Mesothelial cell of epicardium (in vitro differentiated cells): Measurements from ENCODE around the gene TGFBR3. TPM values are rescaled to one million over a fixed set of nuclear protein-coding genes. Genes with fewer than 3 reads are reported as not detected.
"Not testable (repeated sequence)": the region's sequence is repeated elsewhere in the genome, so short reads cannot be mapped to it uniquely, and the experiment has no call there.

Source experiments
- DNase-seq, 2 experiments: peaks; one replicate each; pipeline ENCODE4 v3.0.0; 2021; ENCODE audit warnings: low spot score in 2 of 2; ENCODE audit not compliant: unreplicated experiment in 2 of 2
- H3K27ac Mint-ChIP-seq: 2 replicates; pipeline ENCODE4 v1.8.0; 2021; ENCODE audit warnings: mixed read lengths
- H3K27me3 Mint-ChIP-seq: 2 replicates; pipeline ENCODE4 v1.8.0; 2021; ENCODE audit warnings: low read depth, mixed read lengths
- H3K36me3 Mint-ChIP-seq: 2 replicates; pipeline ENCODE4 v1.8.0; 2021; ENCODE audit warnings: mixed read lengths
- H3K4me1 Mint-ChIP-seq: 2 replicates; pipeline ENCODE4 v1.8.0; 2021; ENCODE audit warnings: mixed read lengths
- H3K4me3 Mint-ChIP-seq: 2 replicates; pipeline ENCODE4 v1.8.0; 2021; ENCODE audit warnings: mild to moderate bottlenecking, moderate library complexity, mixed read lengths
- H3K9me3 Mint-ChIP-seq: 2 replicates; pipeline ENCODE4 v1.8.0; 2021; ENCODE audit warnings: mixed read lengths
- CTCF ChIP-seq: fragments of 200-600 bp; sonication (generic); IDR thresholded peaks from one replicate; pipeline ENCODE4 v1.5.0; 2021; ENCODE audit warnings: antibody characterized with exemption; ENCODE audit not compliant: unreplicated experiment
- total RNA-seq: library from RNA; stranded (reverse); gene quantifications from 3 replicates; pipeline ENCODE4 v1.2.1, GENCODE V29; 2021

Gene TGFBR3
- total RNA-seq, 1 donor from 2014 or later, result 20.7 TPM

GRCh38 chr1:91854852-91855534 lies 31.0 kb downstream of the TGFBR3 start:
- Mint-ChIP-seq H3K4me3 (no peak overlapping the region), H3K27ac (no peak overlapping the region), H3K27me3 (no peaks in the 10 kb centered on the region), H3K9me3 (peaks cover 3% of the 10 kb centered on the region), H3K4me1 (peaks cover 5% of the 10 kb centered on the region), H3K36me3 (no peaks in the 10 kb centered on the region)
- DNase-seq, result no peak
- TF ChIP-seq CTCF, result no peak

- TF ChIP-seq CTCF, result no peak
- DNase-seq, result no peak
- no peaks in the 10 kb centered on the region for H3K27me3 Mint-ChIP-seq
- H3K4me3 Mint-ChIP-seq, result no peak overlapping the region
- peaks cover 3% of the 10 kb centered on the region for H3K9me3 Mint-ChIP-seq
- H3K4me1 Mint-ChIP-seq, result peaks cover 5% of the 10 kb centered on the region
- no peak overlapping the region for H3K27ac Mint-ChIP-seq
- H3K36me3 Mint-ChIP-seq, result no peaks in the 10 kb centered on the region
Measured at GRCh38 chr1:91853397-91853796, 32.6 kb downstream of the TGFBR3 start.

GRCh38 chr1:91852011-91852410 lies 33.9 kb downstream of the TGFBR3 start:
- H3K9me3 Mint-ChIP-seq, H3K4me1 Mint-ChIP-seq, DNase-seq, H3K4me3 Mint-ChIP-seq, H3K27me3 Mint-ChIP-seq, H3K36me3 Mint-ChIP-seq, H3K27ac Mint-ChIP-seq: not testable (repeated sequence)

GRCh38 chr1:91851130-91852010 lies 34.6 kb downstream of the TGFBR3 start:
- DNase-seq, result peak; percentile 42 to 47
- Mint-ChIP-seq H3K27ac (peak overlapping the region; percentile 73), H3K9me3 (peaks cover 3% of the 10 kb centered on the region), H3K36me3 (no peaks in the 10 kb centered on the region), H3K27me3 (no peaks in the 10 kb centered on the region), H3K4me3 (peak overlapping the region; percentile 23), H3K4me1 (peaks cover 8% of the 10 kb centered on the region)
- TF ChIP-seq CTCF, result no peak

GRCh38 chr1:91850708-91851107 lies 35.2 kb downstream of the TGFBR3 start:
- no peak overlapping the region for H3K4me3 Mint-ChIP-seq
- peaks cover 3% of the 10 kb centered on the region for H3K9me3 Mint-ChIP-seq
- no peak for DNase-seq
- peak overlapping the region; percentile 56 for H3K27ac Mint-ChIP-seq
- TF ChIP-seq CTCF, result no peak
- H3K4me1 Mint-ChIP-seq, result peaks cover 14% of the 10 kb centered on the region
- no peaks in the 10 kb centered on the region for H3K36me3 Mint-ChIP-seq
- H3K27me3 Mint-ChIP-seq, result no peaks in the 10 kb centered on the region

GRCh38 chr1:91847851-91848250 lies 38.1 kb downstream of the TGFBR3 start:
- Mint-ChIP-seq H3K4me3 (no peak overlapping the region), H3K27me3 (no peaks in the 10 kb centered on the region), H3K9me3 (peaks cover 11% of the 10 kb centered on the region), H3K4me1 (peaks cover 21% of the 10 kb centered on the region), H3K36me3 (peaks cover 9% of the 10 kb centered on the region), H3K27ac (no peak overlapping the region)
- DNase-seq, result no peak
- TF ChIP-seq CTCF, result no peak
